B cell (primary cell): ENCODE results near the gene RALGAPB.

Experiments used
- EZH2 ChIP-seq: IDR thresholded peaks from 2 replicates; pipeline ENCODE4 v1.6.1; 2012; ENCODE audit warnings: borderline replicate concordance, low read depth, mild to moderate bottlenecking, moderate library complexity, low read length; ENCODE audit not compliant: insufficient read depth, poor library complexity, severe bottlenecking
- TF ChIP-seq, protein P1 (sequence below): fragments of 200-600 bp; IDR thresholded peaks from one replicate; pipeline ENCODE4 v1.8.0; 2022; ENCODE audit warnings: antibody characterized with exemption, mild to moderate bottlenecking

DNA sequence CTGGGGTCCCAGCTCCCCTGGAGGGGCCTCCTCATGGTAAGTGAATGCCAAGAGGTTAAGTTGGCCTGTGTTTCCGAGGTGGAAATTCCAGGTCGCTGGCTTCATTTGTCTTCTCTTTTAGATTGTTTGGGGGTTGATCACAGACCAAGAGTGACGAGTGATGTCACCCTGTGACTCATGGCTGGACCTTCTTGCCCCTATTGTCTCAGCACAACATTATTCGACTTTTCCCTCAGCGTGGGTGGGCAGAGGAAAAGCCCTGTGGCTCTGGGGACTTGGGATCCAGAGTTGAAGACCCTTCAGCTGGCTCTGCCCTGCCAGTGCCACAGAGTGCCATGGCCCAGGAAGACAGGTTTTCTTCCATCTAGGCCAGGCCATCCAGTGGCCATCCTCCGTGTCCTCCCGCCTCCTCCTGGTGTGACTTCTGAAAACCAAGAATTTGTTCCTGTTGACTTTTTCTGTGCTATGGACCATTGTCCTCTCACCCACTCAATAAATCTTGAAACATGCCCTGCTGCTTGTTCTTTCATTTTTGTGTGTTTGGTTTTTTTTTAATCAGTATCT lies 22.1 kb upstream of the RALGAPB start:
- TF ChIP-seq, protein P1, sequence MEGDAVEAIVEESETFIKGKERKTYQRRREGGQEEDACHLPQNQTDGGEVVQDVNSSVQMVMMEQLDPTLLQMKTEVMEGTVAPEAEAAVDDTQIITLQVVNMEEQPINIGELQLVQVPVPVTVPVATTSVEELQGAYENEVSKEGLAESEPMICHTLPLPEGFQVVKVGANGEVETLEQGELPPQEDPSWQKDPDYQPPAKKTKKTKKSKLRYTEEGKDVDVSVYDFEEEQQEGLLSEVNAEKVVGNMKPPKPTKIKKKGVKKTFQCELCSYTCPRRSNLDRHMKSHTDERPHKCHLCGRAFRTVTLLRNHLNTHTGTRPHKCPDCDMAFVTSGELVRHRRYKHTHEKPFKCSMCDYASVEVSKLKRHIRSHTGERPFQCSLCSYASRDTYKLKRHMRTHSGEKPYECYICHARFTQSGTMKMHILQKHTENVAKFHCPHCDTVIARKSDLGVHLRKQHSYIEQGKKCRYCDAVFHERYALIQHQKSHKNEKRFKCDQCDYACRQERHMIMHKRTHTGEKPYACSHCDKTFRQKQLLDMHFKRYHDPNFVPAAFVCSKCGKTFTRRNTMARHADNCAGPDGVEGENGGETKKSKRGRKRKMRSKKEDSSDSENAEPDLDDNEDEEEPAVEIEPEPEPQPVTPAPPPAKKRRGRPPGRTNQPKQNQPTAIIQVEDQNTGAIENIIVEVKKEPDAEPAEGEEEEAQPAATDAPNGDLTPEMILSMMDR: no peak
- TF ChIP-seq EZH2: no peak
